ENCODE results near the gene MLH3.

DNA sequence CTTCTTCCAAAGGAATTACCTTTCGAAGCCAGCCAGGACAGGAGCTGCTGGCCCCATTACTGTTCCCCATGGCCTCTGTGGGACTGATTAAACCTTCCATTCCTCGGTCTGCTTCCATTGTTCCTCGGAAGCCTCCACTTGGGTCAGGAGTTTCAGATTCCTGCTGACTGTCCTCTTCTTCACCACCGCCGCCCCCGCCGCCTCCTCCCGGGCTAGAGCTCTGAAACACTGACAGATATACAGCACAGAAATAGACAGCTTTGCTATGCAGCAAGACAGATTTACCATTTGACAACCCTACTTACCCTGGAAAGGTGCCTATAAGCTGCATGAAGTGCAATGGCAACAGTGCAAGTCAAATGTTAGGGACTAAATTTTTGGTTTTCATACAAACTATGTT, 40.0 kb upstream of the MLH3 start:
- TF ChIP-seq, protein P1, sequence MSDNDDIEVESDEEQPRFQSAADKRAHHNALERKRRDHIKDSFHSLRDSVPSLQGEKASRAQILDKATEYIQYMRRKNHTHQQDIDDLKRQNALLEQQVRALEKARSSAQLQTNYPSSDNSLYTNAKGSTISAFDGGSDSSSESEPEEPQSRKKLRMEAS (IDR thresholded peaks at IDR 0.05) = no peak
- TF ChIP-seq EP300 (IDR thresholded peaks at IDR 0.05; ENCODE audit: borderline replicate concordance) (no peak), FOXM1 (IDR thresholded peaks at IDR 0.05; ENCODE audit: borderline replicate concordance, low read depth) (no peak), TAF1 (IDR thresholded peaks at IDR 0.05; ENCODE audit: low read depth) (no peak), TCF12 (IDR thresholded peaks at IDR 0.05; ENCODE audit: low read depth) (no peak), ZBTB7A (IDR thresholded peaks at IDR 0.05; ENCODE audit: low read depth) (no peak), CEBPB (IDR thresholded peaks at IDR 0.05) (no peak)
- TF ChIP-seq, protein P2, sequence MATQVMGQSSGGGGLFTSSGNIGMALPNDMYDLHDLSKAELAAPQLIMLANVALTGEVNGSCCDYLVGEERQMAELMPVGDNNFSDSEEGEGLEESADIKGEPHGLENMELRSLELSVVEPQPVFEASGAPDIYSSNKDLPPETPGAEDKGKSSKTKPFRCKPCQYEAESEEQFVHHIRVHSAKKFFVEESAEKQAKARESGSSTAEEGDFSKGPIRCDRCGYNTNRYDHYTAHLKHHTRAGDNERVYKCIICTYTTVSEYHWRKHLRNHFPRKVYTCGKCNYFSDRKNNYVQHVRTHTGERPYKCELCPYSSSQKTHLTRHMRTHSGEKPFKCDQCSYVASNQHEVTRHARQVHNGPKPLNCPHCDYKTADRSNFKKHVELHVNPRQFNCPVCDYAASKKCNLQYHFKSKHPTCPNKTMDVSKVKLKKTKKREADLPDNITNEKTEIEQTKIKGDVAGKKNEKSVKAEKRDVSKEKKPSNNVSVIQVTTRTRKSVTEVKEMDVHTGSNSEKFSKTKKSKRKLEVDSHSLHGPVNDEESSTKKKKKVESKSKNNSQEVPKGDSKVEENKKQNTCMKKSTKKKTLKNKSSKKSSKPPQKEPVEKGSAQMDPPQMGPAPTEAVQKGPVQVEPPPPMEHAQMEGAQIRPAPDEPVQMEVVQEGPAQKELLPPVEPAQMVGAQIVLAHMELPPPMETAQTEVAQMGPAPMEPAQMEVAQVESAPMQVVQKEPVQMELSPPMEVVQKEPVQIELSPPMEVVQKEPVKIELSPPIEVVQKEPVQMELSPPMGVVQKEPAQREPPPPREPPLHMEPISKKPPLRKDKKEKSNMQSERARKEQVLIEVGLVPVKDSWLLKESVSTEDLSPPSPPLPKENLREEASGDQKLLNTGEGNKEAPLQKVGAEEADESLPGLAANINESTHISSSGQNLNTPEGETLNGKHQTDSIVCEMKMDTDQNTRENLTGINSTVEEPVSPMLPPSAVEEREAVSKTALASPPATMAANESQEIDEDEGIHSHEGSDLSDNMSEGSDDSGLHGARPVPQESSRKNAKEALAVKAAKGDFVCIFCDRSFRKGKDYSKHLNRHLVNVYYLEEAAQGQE (IDR thresholded peaks at IDR 0.05; ENCODE audit: low read depth) = no peak
- TF ChIP-seq, protein P3, sequence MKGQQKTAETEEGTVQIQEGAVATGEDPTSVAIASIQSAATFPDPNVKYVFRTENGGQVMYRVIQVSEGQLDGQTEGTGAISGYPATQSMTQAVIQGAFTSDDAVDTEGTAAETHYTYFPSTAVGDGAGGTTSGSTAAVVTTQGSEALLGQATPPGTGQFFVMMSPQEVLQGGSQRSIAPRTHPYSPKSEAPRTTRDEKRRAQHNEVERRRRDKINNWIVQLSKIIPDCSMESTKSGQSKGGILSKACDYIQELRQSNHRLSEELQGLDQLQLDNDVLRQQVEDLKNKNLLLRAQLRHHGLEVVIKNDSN (IDR thresholded peaks at IDR 0.05) = no peak

Data from Ishikawa (cell line).